HepG2 (cell line): ENCODE data around the gene ZFPL1. TPM values are rescaled to one million over a fixed set of nuclear protein-coding genes. Genes with fewer than 3 reads are reported as not detected.

Experiments used
- ATF1 ChIP-seq: IDR thresholded peaks from 2 replicates; pipeline ENCODE4 v1.6.1; 2016; ENCODE audit warnings: mild to moderate bottlenecking, control low read depth
- ATM ChIP-seq: fragments of 450-650 bp; IDR thresholded peaks from 2 replicates; pipeline ENCODE4 v1.7.1; 2017; ENCODE audit warnings: mild to moderate bottlenecking, borderline replicate concordance
- CBFB ChIP-seq: sonication (generic); formaldehyde crosslinking; IDR thresholded peaks from 2 replicates; pipeline ENCODE4 v1.4.0; 2020; ENCODE audit warnings: missing genetic modification reagents
- GPBP1L1 ChIP-seq: sonication (generic); formaldehyde crosslinking; IDR thresholded peaks from 2 replicates; pipeline ENCODE4 v1.5.0; 2020; ENCODE audit warnings: mild to moderate bottlenecking, missing genetic modification reagents
- LBX2 ChIP-seq: sonication (generic); formaldehyde crosslinking; IDR thresholded peaks from 2 replicates; pipeline ENCODE4 v1.5.0; 2020; ENCODE audit warnings: missing genetic modification reagents, mild to moderate bottlenecking, borderline replicate concordance
- MXD4 ChIP-seq: IDR thresholded peaks from 2 replicates; pipeline ENCODE4 v1.6.1; 2016; ENCODE audit warnings: mild to moderate bottlenecking, missing biosample characterization, missing genetic modification reagents
- PCBP1 ChIP-seq: fragments of 200-400 bp; formaldehyde crosslinking; IDR thresholded peaks from 2 replicates; pipeline ENCODE4 v1.6.1; 2017; ENCODE audit warnings: mild to moderate bottlenecking, low read depth, low read length, borderline replicate concordance
- RFX3 ChIP-seq: IDR thresholded peaks from 2 replicates; pipeline ENCODE4 v1.6.1; 2016; ENCODE audit warnings: missing biosample characterization, missing genetic modification reagents
- SPEN ChIP-seq: sonication (generic); formaldehyde crosslinking; IDR thresholded peaks from 2 replicates; pipeline ENCODE4 v1.5.1; 2020; ENCODE audit warnings: low read depth, mild to moderate bottlenecking, missing genetic modification reagents
- ZNF18 ChIP-seq: sonication (generic); formaldehyde crosslinking; IDR thresholded peaks from 2 replicates; pipeline ENCODE4 v1.8.0; 2022; ENCODE audit warnings: mild to moderate bottlenecking, missing genetic modification reagents; ENCODE audit not compliant: insufficient replicate concordance
- ZNF337 ChIP-seq: sonication (generic); formaldehyde crosslinking; IDR thresholded peaks from 2 replicates; pipeline ENCODE4 v1.5.1; 2020; ENCODE audit warnings: missing genetic modification reagents, low read depth, mild to moderate bottlenecking, borderline replicate concordance
- ZNF383 ChIP-seq: sonication (generic); formaldehyde crosslinking; IDR thresholded peaks from 2 replicates; pipeline ENCODE4 v1.4.0; 2020; ENCODE audit warnings: missing genetic modification reagents, mild to moderate bottlenecking, borderline replicate concordance
- ZNF558 ChIP-seq: sonication (generic); formaldehyde crosslinking; IDR thresholded peaks from 2 replicates; pipeline ENCODE4 v1.9.0; 2022; ENCODE audit warnings: mild to moderate bottlenecking, missing genetic modification reagents, borderline replicate concordance
- ZNF574 ChIP-seq: sonication (generic); formaldehyde crosslinking; IDR thresholded peaks from 2 replicates; pipeline ENCODE4 v1.4.0; 2020; ENCODE audit warnings: missing genetic modification reagents
- ZNF609 ChIP-seq: sonication (generic); formaldehyde crosslinking; IDR thresholded peaks from 2 replicates; pipeline ENCODE4 v1.4.0; 2020; ENCODE audit warnings: mild to moderate bottlenecking, missing genetic modification reagents, borderline replicate concordance
- ZNF780A ChIP-seq: sonication (generic); formaldehyde crosslinking; IDR thresholded peaks from 2 replicates; pipeline ENCODE4 v1.8.0; 2022; ENCODE audit warnings: mild to moderate bottlenecking, missing genetic modification reagents, moderate library complexity
- polyA plus RNA-seq, 8 experiments: library from polyadenylated mRNA; depleted of rRNA in 3 of 8; stranded (reverse) in 7 of 8; unstranded in 1 of 8; fragments of >200 nt; fragmentation: Illumina TruSeq in 4 of 8; extraction: Trizol in 4 of 8; gene quantifications; 2 replicates each; pipeline versions ENCODE4 v1.2.1 to v1.2.3, GENCODE V29; 2011 to 2016; ENCODE audit warnings: low read depth in 4 of 8, missing spikeins in 1 of 8, mixed read lengths in 1 of 8; ENCODE audit not compliant: insufficient read depth in 1 of 8
- total RNA-seq, 5 experiments: library from RNA; depleted of rRNA; stranded (reverse); fragments of >200 nt; fragmentation: Illumina TruSeq; extraction: Trizol; gene quantifications; 2 replicates each; pipeline ENCODE4 v1.2.3, GENCODE V29; 2016; ENCODE audit warnings: low read depth in 1 of 5

The ZFPL1 gene
- total and polyA plus RNA-seq, 2 of the 13 experiments (the other 11 are each of a cell fraction or from before 2014, with no cell fraction given): 32.2 to 56.0 TPM

- TF ChIP-seq ZNF558 (CRISPR knock-in tag) (peak; percentile 85; the same call in 1 of the 2 replicates), ATF1 (peak; percentile 97), LBX2 (peak; percentile 52; the same call in 1 of the 2 replicates), ATM (no peak), PCBP1 (no peak), ZNF383 (CRISPR knock-in tag) (no peak), ZNF337 (no peak), ZNF574 (CRISPR knock-in tag) (peak; percentile 82), ZNF609 (CRISPR knock-in tag) (peak; percentile 31; the same call in 1 of the 2 replicates), RFX3 (CRISPR knock-in tag) (no peak), ZNF18 (CRISPR knock-in tag) (no peak), ZNF780A (CRISPR knock-in tag) (peak; percentile 56; the same call in 1 of the 2 replicates), GPBP1L1 (no peak), SPEN (CRISPR knock-in tag) (peak; percentile 95), CBFB (peak; percentile 90; the same call in 1 of the 2 replicates), MXD4 (CRISPR knock-in tag) (no peak; the same call in 1 of the 2 replicates)
Observed at GRCh38 chr11:65121865-65122696, 38.1 kb downstream of the ZFPL1 start, which contains the start of the genes FAU and MRPL49 (continued).
